ENCODE results near the gene OLFM1. TPM values are rescaled to one million over a fixed set of nuclear protein-coding genes. Genes with fewer than 3 reads are reported as not detected.

Gene OLFM1
- total RNA-seq, 3 donors from 2014 or later, result 17.4 to 25.2 (median 22.1) TPM

DNA sequence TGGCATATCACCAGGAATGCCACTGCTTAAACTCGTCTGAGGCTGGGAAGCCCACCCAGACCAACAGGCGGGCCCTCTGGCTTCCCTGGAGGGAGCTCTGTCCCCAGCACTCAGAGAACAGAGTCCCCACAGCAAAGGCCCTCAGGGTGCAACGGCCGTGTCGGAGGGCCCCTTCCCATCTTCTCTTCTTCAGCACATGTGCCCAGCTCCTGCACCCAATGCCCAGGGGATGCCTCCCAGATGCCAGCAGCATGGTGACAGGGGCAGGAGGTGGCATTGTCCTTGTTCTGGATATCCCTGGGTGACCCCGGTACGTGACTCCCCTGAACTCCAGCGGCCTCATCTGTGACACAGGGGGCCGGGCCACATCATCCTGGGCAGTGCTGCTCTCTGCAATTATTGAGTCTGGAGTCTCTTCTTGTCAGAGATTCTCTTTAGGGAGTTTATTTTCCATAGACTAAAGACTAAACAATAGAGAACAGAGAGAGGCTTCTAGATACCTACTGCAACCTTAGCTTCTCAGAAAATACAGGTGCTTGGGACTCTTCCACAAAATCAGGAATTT, 13.6 kb upstream of the OLFM1 start:
- DNase-seq (ENCODE audit: low spot score in 2 of 2), result peak in 1 of 2 donors; percentile 43
- Histone ChIP-seq H3K4me1 (no peaks in the 10 kb centered on the region), H3K9me3 (no peaks in the 10 kb centered on the region), H3K36me3 (no peaks in the 10 kb centered on the region), H3K27ac (no peak overlapping the region), H3K4me3 (no peak overlapping the region), H3K27me3 (peaks cover 0 to 40% of the 10 kb centered on the region in 2 donors)
- intact Hi-C loops (cut with DNase I; ENCODE audit: low total_unique reads), result loop anchor here (5.0 kb wide), 1 partner anchor 1183 kb away; no protein-coding TSS in a partner anchor
- TF ChIP-seq, protein P1, sequence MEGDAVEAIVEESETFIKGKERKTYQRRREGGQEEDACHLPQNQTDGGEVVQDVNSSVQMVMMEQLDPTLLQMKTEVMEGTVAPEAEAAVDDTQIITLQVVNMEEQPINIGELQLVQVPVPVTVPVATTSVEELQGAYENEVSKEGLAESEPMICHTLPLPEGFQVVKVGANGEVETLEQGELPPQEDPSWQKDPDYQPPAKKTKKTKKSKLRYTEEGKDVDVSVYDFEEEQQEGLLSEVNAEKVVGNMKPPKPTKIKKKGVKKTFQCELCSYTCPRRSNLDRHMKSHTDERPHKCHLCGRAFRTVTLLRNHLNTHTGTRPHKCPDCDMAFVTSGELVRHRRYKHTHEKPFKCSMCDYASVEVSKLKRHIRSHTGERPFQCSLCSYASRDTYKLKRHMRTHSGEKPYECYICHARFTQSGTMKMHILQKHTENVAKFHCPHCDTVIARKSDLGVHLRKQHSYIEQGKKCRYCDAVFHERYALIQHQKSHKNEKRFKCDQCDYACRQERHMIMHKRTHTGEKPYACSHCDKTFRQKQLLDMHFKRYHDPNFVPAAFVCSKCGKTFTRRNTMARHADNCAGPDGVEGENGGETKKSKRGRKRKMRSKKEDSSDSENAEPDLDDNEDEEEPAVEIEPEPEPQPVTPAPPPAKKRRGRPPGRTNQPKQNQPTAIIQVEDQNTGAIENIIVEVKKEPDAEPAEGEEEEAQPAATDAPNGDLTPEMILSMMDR (IDR thresholded peaks at IDR 0.05), result no peak
- TF ChIP-seq POLR2AphosphoS5 (IDR thresholded peaks at IDR 0.05), result no peak
- no peak for TF ChIP-seq POLR2A (IDR thresholded peaks at IDR 0.05)

DNA sequence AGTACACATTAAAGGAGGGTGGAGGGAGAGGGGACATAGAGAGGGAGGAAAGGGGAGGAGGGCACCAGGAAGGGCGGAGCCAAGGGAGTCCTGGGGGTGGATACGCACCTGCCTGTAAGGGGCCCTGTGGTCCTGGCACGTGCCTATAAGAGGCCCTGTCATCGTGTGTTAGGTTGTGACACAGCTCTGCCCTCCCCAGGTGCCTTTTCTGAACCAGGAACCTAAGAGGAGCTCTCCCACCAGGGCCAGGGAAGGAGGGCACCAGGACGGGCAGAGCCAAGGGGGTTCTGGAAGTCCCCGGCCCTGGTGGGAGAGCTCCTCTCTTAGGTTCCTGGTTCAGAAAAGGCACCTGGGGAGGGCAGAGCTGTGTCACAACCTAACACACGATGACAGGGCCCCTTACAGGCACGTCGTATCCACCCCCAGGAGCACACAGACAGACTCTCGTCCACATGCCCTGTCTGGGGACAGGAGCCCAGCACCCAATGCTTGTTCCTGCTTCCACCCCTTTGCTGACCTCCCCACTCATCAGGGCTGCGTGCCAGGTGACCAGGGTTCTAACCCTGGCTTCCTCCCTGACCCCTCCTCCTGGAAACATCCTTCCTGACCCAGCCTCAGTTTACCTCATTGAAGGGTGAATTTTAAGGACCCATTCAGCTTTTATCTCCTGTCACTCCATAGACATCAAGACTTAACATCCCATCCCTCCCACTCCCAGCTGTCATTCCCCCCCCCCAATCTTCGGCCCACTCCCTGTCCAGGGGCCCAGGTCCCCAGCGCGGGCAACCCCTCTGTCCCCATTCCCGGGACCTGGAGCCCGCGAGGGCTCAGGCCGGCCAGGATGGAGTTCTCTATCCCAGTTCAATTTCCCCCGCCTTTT, 12.9 kb upstream of the OLFM1 start:
- Histone ChIP-seq H3K36me3 (no peaks in the 10 kb centered on the region), H3K27ac (no peak overlapping the region), H3K9me3 (no peaks in the 10 kb centered on the region), H3K27me3 (peaks cover 0 to 33% of the 10 kb centered on the region in 2 donors), H3K4me3 (peak overlapping the region; percentile 59 to 88 (median 65)), H3K4me1 (no peaks in the 10 kb centered on the region)
- peak in 1 of 2 donors; percentile 49 for DNase-seq (ENCODE audit: low spot score in 2 of 2)
- TF ChIP-seq POLR2A (IDR thresholded peaks at IDR 0.05) (no peak), POLR2AphosphoS5 (IDR thresholded peaks at IDR 0.05) (no peak)
- TF ChIP-seq, protein P1 (IDR thresholded peaks at IDR 0.05), result no peak
- intact Hi-C loops (cut with DNase I; ENCODE audit: low total_unique reads), result loop anchor here (5.0 kb wide), 1 partner anchor 1183 kb away; no protein-coding TSS in a partner anchor

DNA sequence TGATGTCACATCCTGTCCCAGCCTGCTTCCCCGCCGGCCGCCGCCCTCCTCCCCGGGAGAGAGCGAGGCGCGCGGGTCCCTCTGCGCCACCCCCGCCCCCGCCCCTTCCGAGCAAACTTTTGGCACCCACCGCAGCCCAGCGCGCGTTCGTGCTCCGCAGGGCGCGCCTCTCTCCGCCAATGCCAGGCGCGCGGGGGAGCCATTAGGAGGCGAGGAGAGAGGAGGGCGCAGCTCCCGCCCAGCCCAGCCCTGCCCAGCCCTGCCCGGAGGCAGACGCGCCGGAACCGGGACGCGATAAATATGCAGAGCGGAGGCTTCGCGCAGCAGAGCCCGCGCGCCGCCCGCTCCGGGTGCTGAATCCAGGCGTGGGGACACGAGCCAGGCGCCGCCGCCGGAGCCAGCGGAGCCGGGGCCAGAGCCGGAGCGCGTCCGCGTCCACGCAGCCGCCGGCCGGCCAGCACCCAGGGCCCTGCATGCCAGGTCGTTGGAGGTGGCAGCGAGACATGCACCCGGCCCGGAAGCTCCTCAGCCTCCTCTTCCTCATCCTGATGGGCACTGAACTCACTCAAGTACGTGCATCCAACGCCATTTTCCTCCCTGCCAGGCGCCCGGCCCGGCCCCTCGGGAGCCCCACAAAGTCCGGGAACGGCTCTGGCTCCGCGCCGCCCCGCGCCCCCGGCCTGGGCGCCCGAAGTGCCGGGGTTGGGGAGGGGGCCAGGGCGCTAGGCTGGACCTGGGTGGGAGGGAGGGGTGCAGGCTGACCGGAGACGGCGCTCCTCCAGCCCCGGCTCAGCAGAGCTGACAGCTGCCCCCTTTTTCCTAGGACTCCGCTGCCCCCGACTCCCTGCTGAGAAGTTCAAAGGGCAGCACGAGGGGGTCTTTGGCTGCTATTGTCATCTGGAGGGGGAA, 12.0 kb upstream of the OLFM1 start:
- peak; percentile 20 to 54 for DNase-seq (ENCODE audit: low spot score in 2 of 2)
- no peaks in the 10 kb centered on the region for H3K4me1 ChIP-seq
- H3K4me3 ChIP-seq, result peak overlapping the region; percentile 59 to 88 (median 65)
- peak overlapping the region in 1 of 2 donors; percentile 48 for H3K27ac ChIP-seq
- TF ChIP-seq POLR2A (IDR thresholded peaks at IDR 0.05) (no peak), POLR2AphosphoS5 (IDR thresholded peaks at IDR 0.05) (no peak)
- TF ChIP-seq, protein P1 (IDR thresholded peaks at IDR 0.05), result no peak
- intact Hi-C loops (cut with DNase I; ENCODE audit: low total_unique reads), result no loop called here
- H3K9me3 ChIP-seq, result no peaks in the 10 kb centered on the region
- peaks cover 0 to 24% of the 10 kb centered on the region in 2 donors for H3K27me3 ChIP-seq
- H3K36me3 ChIP-seq, result no peaks in the 10 kb centered on the region

DNA sequence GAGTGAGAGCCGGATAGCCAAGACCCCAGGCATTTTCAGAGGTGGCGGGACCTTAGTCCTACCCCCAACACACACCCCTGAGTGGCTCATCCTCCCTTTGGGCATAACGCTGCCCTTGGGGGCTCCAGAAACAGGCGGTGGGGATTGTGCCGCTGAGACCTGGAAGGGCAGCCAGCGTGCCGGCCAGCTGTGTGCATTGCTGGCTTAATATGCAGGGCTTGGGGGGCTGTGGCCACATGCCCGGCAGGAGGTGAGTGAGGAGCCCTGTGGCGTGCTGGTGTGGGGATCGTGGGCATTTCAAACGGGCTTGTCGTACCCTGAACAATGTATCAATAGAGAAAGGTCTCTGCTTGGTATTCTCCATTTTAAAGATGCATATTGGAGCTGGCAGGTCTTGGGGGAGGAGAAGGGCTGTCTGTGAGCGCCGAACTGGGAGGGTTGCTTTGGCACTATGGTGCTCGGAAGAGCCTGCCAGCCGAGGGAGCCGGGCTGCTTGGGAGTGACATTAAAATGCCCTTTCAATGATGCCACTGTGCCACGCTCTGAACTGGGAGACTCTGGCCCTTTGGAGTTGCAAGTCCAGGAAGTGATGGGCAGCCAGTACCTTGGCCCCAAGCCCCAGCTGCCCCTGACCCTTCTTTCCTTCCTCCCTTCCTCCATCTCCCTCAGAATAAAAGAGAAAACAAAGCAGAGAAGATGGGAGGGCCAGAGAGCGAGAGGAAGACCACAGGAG, 11.2 kb upstream of the OLFM1 start:
- no peak overlapping the region for H3K27ac ChIP-seq
- intact Hi-C loops (cut with DNase I; ENCODE audit: low total_unique reads), result no loop called here
- peak in 1 of 2 donors; percentile 38 for DNase-seq (ENCODE audit: low spot score in 2 of 2)

More for the DNA sequence above, 11.2 kb upstream of the OLFM1 start:
- Histone ChIP-seq H3K9me3 (no peaks in the 10 kb centered on the region), H3K4me1 (no peaks in the 10 kb centered on the region), H3K27me3 (peaks cover 0 to 18% of the 10 kb centered on the region in 2 donors), H3K4me3 (peak overlapping the region; percentile 59 to 88 (median 65)), H3K36me3 (no peaks in the 10 kb centered on the region)
- TF ChIP-seq POLR2AphosphoS5 (IDR thresholded peaks at IDR 0.05) (no peak), POLR2A (IDR thresholded peaks at IDR 0.05) (no peak)
- TF ChIP-seq, protein P1 (IDR thresholded peaks at IDR 0.05), result no peak

Measured in breast epithelium (tissue), 4 donors.